HG03575 (cell line): ENCODE measurements around the gene CNP.
"Not testable (repeated sequence)": the region's sequence is repeated elsewhere in the genome, so short reads cannot be mapped to it uniquely, and the experiment has no call there.

Experiments used
- ATAC-seq: cut with Tn5 transposase; IDR thresholded peaks from one replicate; pipeline ENCODE4 v1.9.1; 2021; ENCODE audit not compliant: unreplicated experiment, insufficient number of reproducible peaks, low FRiP score; ENCODE audit errors: extremely low read depth

CNP gene

GRCh38 chr17:41966463-41967140 is at the start of gene CNP:
CNP (plus strand) TSS chr17:41966795; CDS start chr17:41966885, 90 bp downstream.
- ATAC-seq: no peak

GRCh38 chr17:41917192-41917591 is 49.4 kb upstream of the CNP start:
- ATAC-seq: no peak

GRCh38 chr17:41917679-41918313 is 48.8 kb upstream of the CNP start:
- no peak for ATAC-seq

- no peak for ATAC-seq
These were observed 48.1 kb upstream of the CNP start, which contains the start of gene ACLY for GRCh38 chr17:41918314-41919164. ACLY (minus strand) TSS chr17:41918951; CDS start chr17:41913873, 5,078 bp downstream.

- no peak for ATAC-seq
These were observed 47.3 kb upstream of the CNP start for GRCh38 chr17:41919165-41919817.

GRCh38 chr17:41919840-41920579 is 46.6 kb upstream of the CNP start:
- no peak for ATAC-seq

GRCh38 chr17:41920580-41920955 is 46.0 kb upstream of the CNP start:
- ATAC-seq: no peak

GRCh38 chr17:41925991-41926590 is 40.5 kb upstream of the CNP start:
- no peak for ATAC-seq

- no peak for ATAC-seq
These were observed 37.8 kb upstream of the CNP start for GRCh38 chr17:41928693-41929251.

GRCh38 chr17:41930009-41930832 is 36.4 kb upstream of the CNP start, which contains the start of gene ODAD4:
ODAD4 (plus strand) TSS chr17:41930617; CDS start chr17:41930724, 107 bp downstream.
- ATAC-seq: peak; percentile 40

GRCh38 chr17:41930833-41931156 is 35.8 kb upstream of the CNP start:
- not testable (repeated sequence) for ATAC-seq

- ATAC-seq: not testable (repeated sequence)
These were observed 34.9 kb upstream of the CNP start for GRCh38 chr17:41931715-41932114.

- ATAC-seq: no peak
These were observed 33.7 kb upstream of the CNP start for GRCh38 chr17:41932816-41933389.

- no peak for ATAC-seq
These were observed 31.0 kb upstream of the CNP start for GRCh38 chr17:41935641-41936040.

GRCh38 chr17:41937970-41938954 is 28.3 kb upstream of the CNP start:
- no peak for ATAC-seq
